K562 (cell line): Measurements from ENCODE around the gene FIGLA. TPM values are rescaled to one million over a fixed set of nuclear protein-coding genes. Genes with fewer than 3 reads are reported as not detected.

Experiments
- KDM1A ChIP-seq, 2 experiments: fragments of 450-650 bp; IDR thresholded peaks; 2 replicates each; pipeline ENCODE4 v1.6.1; 2016; ENCODE audit warnings: mild to moderate bottlenecking in 2 of 2
- NCOR1 ChIP-seq: fragments of 450-650 bp; IDR thresholded peaks from 2 replicates; pipeline ENCODE4 v1.6.1; 2016; ENCODE audit warnings: mild to moderate bottlenecking, moderate library complexity
- NR0B1 ChIP-seq: fragments of 450-650 bp; IDR thresholded peaks from one replicate; pipeline ENCODE4 v1.6.1; 2018; ENCODE audit warnings: mild to moderate bottlenecking, moderate library complexity; ENCODE audit not compliant: partially characterized antibody
- NR2C2 ChIP-seq, 2 experiments: fragments of 200-800 bp in 1 of 2; sonication (Bioruptor generic) in 1 of 2; sonication (generic) in 1 of 2; formaldehyde crosslinking in 1 of 2; IDR thresholded peaks; 2 replicates each; pipeline versions ENCODE4 v1.6.1 to v1.8.0; 2016 to 2022; ENCODE audit warnings: mild to moderate bottlenecking in 1 of 2, missing compliant biosample characterization in 1 of 2, missing genetic modification characterization in 1 of 2, missing genetic modification reagents in 1 of 2
- POLR3G ChIP-seq: IDR thresholded peaks from 2 replicates; pipeline ENCODE4 v1.6.1; 2011; ENCODE audit not compliant: insufficient read length, insufficient replicate concordance; ENCODE audit errors: extremely low read depth
- SPI1 ChIP-seq: IDR thresholded peaks from 2 replicates; pipeline ENCODE4 v1.6.1; 2011; ENCODE audit warnings: low read depth, low read length, control low read depth, borderline replicate concordance
- ZNF277 ChIP-seq: fragments of 250-450 bp; sonication (Bioruptor Pico); IDR thresholded peaks from 2 replicates; pipeline ENCODE4 v1.8.0; 2022; ENCODE audit warnings: inconsistent platforms, mild to moderate bottlenecking, moderate library complexity, borderline replicate concordance
- polyA plus RNA-seq, 8 experiments: library from polyadenylated mRNA; depleted of rRNA in 4 of 8; stranded (reverse) in 5 of 8; unstranded in 3 of 8; fragments of >200 nt; fragmentation: Nextera tagmentation in 2 of 8; fragmentation: Illumina TruSeq in 1 of 8; extraction: Ambion mirVana in 2 of 8; extraction: Trizol in 1 of 8; gene quantifications; 2 replicates each; pipeline versions ENCODE4 v1.2.1 to v1.2.3, GENCODE V29; 2011 to 2014; ENCODE audit warnings: inconsistent platforms in 1 of 8, missing spikeins in 1 of 8
- total RNA-seq, 7 experiments: library from RNA; depleted of rRNA in 6 of 7; stranded (reverse); fragments of >200 nt in 6 of 7; fragmentation: Illumina TruSeq in 2 of 7; extraction: Trizol in 2 of 7; gene quantifications; 2 replicates each; pipeline versions ENCODE4 v1.2.1 to v1.2.3, GENCODE V29; 2011 to 2021; ENCODE audit warnings: low replicate concordance in 1 of 7

FIGLA gene
- total and polyA plus RNA-seq, 9 of the 15 experiments (the other 6 are each of a cell fraction or from before 2014, with no cell fraction given) = not detected

GRCh38 chr2:70772486-70773155 lies 17.8 kb downstream of the FIGLA start (continued):
- TF ChIP-seq ZNF277 (CRISPR knock-in tag) = no peak
- TF ChIP-seq SPI1 = no peak
- no peak for TF ChIP-seq POLR3G
- TF ChIP-seq NCOR1 = 0 out of 2 replicates have a peak, but pooled peaks have one; percentile 36
- no peak for TF ChIP-seq NR2C2 (CRISPR knock-in tag; IDR thresholded peaks at IDR 0.05)
- no peak for TF ChIP-seq NR2C2 (tag; IDR thresholded peaks at IDR 0.05)
- peak in 1 of 2 experiments; percentile 17; a peak in 1 of 4 replicates for TF ChIP-seq KDM1A (IDR thresholded peaks at IDR 0.05)
- TF ChIP-seq NR0B1 = no peak
